Vagina (tissue), 2 donors: ENCODE results near the gene SCARB1. TPM values are rescaled to one million over a fixed set of nuclear protein-coding genes. Genes with fewer than 3 reads are reported as not detected.

ENCODE experiments used
- DNase-seq, 2 donors: peaks; one replicate each; pipeline ENCODE4 v3.0.0-alpha.2; 2017; ENCODE audit errors: extremely low spot score in 2 of 2
- H3K27ac ChIP-seq: fragments of 200-600 bp; sonication (generic); one replicate; pipeline ENCODE4 v1.5.1; 2019
- H3K27me3 ChIP-seq: fragments of 200-600 bp; sonication (generic); one replicate; pipeline ENCODE4 v1.5.1; 2019
- H3K36me3 ChIP-seq, 2 donors: fragments of 200-600 bp; sonication (generic); one replicate each; pipeline ENCODE4 v1.5.1; 2017 to 2019
- H3K4me1 ChIP-seq: fragments of 200-600 bp; sonication (generic); one replicate; pipeline ENCODE4 v1.5.1; 2019
- H3K4me3 ChIP-seq, 2 donors: fragments of 200-600 bp; sonication (generic); 1 replicate in 1 of 2; 2 replicates in 1 of 2; pipeline ENCODE4 v1.5.1; 2016 to 2019
- H3K9me3 ChIP-seq: fragments of 200-600 bp; sonication (generic); one replicate; pipeline ENCODE4 v1.5.1; 2019
- POLR2A ChIP-seq, 2 donors: fragments of 450-650 bp; IDR thresholded peaks; one replicate each; pipeline ENCODE4 v1.6.1; 2017; ENCODE audit warnings: antibody characterized with exemption in 2 of 2, mild to moderate bottlenecking in 2 of 2, moderate library complexity in 2 of 2
- POLR2AphosphoS5 ChIP-seq, 2 donors: sonication (generic); formaldehyde crosslinking; IDR thresholded peaks; one replicate each; pipeline ENCODE4 v1.9.0; 2017; ENCODE audit warnings: antibody characterized with exemption in 2 of 2, mild to moderate bottlenecking in 2 of 2, low read depth in 1 of 2; ENCODE audit not compliant: insufficient read depth in 1 of 2
- intact Hi-C: fragments of 100-400 bp; cut with DNase I; formaldehyde crosslinking; loops from one replicate; pipeline ENCODE4 v1.15.1; 2023
- total RNA-seq: library from RNA; depleted of rRNA; stranded (reverse); fragments of >200 nt; gene quantifications from one replicate; pipeline ENCODE4 v1.2.3, GENCODE V29; 2016
- TF ChIP-seq, protein P1 (sequence below), 3 experiments: fragments of 450-650 bp in 2 of 3; fragments of 200-600 bp in 1 of 3; sonication (generic) in 1 of 3; IDR thresholded peaks; one replicate each; pipeline ENCODE4 v1.5.1; 2017 to 2019; ENCODE audit warnings: antibody characterized with exemption in 3 of 3, mild to moderate bottlenecking in 2 of 3, moderate library complexity in 2 of 3

SCARB1 gene
- total RNA-seq, 1 donor from 2014 or later: 20.6 TPM

GRCh38 chr12:124833693-124834122, 30.0 kb downstream of the SCARB1 start:
- TF ChIP-seq POLR2A (IDR thresholded peaks at IDR 0.05) (no peak), POLR2AphosphoS5 (IDR thresholded peaks at IDR 0.05; ENCODE audit: insufficient read depth in 1 of 2, low read depth in 1 of 2) (no peak)
- TF ChIP-seq, protein P1, sequence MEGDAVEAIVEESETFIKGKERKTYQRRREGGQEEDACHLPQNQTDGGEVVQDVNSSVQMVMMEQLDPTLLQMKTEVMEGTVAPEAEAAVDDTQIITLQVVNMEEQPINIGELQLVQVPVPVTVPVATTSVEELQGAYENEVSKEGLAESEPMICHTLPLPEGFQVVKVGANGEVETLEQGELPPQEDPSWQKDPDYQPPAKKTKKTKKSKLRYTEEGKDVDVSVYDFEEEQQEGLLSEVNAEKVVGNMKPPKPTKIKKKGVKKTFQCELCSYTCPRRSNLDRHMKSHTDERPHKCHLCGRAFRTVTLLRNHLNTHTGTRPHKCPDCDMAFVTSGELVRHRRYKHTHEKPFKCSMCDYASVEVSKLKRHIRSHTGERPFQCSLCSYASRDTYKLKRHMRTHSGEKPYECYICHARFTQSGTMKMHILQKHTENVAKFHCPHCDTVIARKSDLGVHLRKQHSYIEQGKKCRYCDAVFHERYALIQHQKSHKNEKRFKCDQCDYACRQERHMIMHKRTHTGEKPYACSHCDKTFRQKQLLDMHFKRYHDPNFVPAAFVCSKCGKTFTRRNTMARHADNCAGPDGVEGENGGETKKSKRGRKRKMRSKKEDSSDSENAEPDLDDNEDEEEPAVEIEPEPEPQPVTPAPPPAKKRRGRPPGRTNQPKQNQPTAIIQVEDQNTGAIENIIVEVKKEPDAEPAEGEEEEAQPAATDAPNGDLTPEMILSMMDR (IDR thresholded peaks at IDR 0.05): no peak
- DNase-seq: no peak
- no peaks in the 10 kb centered on the region for H3K27me3 ChIP-seq
- no peaks in the 10 kb centered on the region for H3K9me3 ChIP-seq
- H3K4me1 ChIP-seq: peaks cover 41% of the 10 kb centered on the region
- H3K4me3 ChIP-seq: no peak overlapping the region
- peak overlapping the region; percentile 47 for H3K27ac ChIP-seq
- intact Hi-C loops: loop anchor here (1.0 kb wide), 1 partner anchor 42 kb away; no protein-coding TSS in a partner anchor
- no peaks in the 10 kb centered on the region for H3K36me3 ChIP-seq

DNA sequence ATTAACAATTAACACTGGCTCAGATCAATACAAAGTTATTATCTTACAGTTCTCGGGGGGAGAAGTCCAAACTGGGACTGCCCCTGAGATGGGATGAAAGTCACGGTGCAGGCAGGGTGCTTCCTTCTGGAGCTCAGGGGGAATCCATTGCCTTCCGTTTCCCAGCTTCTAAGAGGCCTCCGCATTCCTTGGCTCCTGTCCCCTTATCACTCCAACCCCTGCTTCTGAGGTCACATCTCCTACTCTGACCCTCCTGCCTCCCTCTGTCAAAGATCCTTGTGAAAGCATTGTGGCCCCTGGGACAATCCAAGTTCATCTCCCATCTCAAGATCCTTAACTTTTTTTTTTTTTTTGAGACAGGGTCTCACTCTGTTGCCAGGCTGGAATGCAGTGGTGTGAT, 30.8 kb downstream of the SCARB1 start:
- Histone ChIP-seq H3K27me3 (no peaks in the 10 kb centered on the region), H3K36me3 (no peaks in the 10 kb centered on the region), H3K4me1 (peaks cover 40% of the 10 kb centered on the region), H3K4me3 (no peak overlapping the region), H3K27ac (no peak overlapping the region), H3K9me3 (no peaks in the 10 kb centered on the region)
- intact Hi-C loops: no loop called here
- TF ChIP-seq POLR2A (IDR thresholded peaks at IDR 0.05) (no peak), POLR2AphosphoS5 (IDR thresholded peaks at IDR 0.05; ENCODE audit: insufficient read depth in 1 of 2, low read depth in 1 of 2) (no peak)
- TF ChIP-seq, protein P1 (IDR thresholded peaks at IDR 0.05): no peak
- no peak for DNase-seq

- TF ChIP-seq POLR2A (IDR thresholded peaks at IDR 0.05): no peak
- TF ChIP-seq POLR2AphosphoS5 (IDR thresholded peaks at IDR 0.05; ENCODE audit: insufficient read depth in 1 of 2, low read depth in 1 of 2): no peak
- TF ChIP-seq, protein P1 (IDR thresholded peaks at IDR 0.05): no peak
- no peak for DNase-seq
- Histone ChIP-seq H3K36me3 (no peaks in the 10 kb centered on the region), H3K4me1 (peaks cover 35% of the 10 kb centered on the region), H3K27me3 (no peaks in the 10 kb centered on the region), H3K9me3 (no peaks in the 10 kb centered on the region), H3K27ac (no peak overlapping the region), H3K4me3 (no peak overlapping the region)
- intact Hi-C loops: no loop called here
Observed at GRCh38 chr12:124831590-124831989, 32.1 kb downstream of the SCARB1 start.

DNA sequence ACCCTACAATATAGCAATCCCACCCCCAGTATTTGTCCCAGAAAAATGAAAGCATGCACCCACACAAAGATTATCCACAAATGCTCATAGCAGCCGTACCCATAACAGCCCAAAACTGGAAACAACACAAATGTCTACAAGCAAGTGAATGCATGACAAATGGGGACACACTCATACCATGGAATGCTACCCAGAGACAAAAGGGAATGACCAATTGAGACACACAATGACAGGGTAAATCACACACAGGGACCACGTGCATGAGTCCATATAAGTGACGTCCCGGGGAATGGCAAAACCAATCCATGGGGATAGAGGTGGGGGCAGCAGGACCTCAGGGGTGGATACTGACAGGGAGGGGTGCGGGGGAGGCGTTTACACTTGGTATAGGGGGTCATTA, 33.4 kb downstream of the SCARB1 start:
- intact Hi-C loops: no loop called here
- H3K27me3 ChIP-seq: no peaks in the 10 kb centered on the region
- no peaks in the 10 kb centered on the region for H3K9me3 ChIP-seq
- peaks cover 35% of the 10 kb centered on the region for H3K4me1 ChIP-seq
- no peak overlapping the region for H3K4me3 ChIP-seq
- H3K36me3 ChIP-seq: no peaks in the 10 kb centered on the region
- no peak overlapping the region for H3K27ac ChIP-seq
- TF ChIP-seq, protein P1 (IDR thresholded peaks at IDR 0.05): no peak
- TF ChIP-seq POLR2A (IDR thresholded peaks at IDR 0.05): no peak
- no peak for TF ChIP-seq POLR2AphosphoS5 (IDR thresholded peaks at IDR 0.05; ENCODE audit: insufficient read depth in 1 of 2, low read depth in 1 of 2)
- DNase-seq: no peak

GRCh38 chr12:124829708-124830304, 33.9 kb downstream of the SCARB1 start:
- Histone ChIP-seq H3K4me1 (peaks cover 35% of the 10 kb centered on the region), H3K4me3 (no peak overlapping the region), H3K36me3 (no peaks in the 10 kb centered on the region), H3K9me3 (no peaks in the 10 kb centered on the region), H3K27me3 (no peaks in the 10 kb centered on the region), H3K27ac (no peak overlapping the region)
- TF ChIP-seq, protein P1 (IDR thresholded peaks at IDR 0.05): no peak
- TF ChIP-seq POLR2A (IDR thresholded peaks at IDR 0.05) (no peak), POLR2AphosphoS5 (IDR thresholded peaks at IDR 0.05; ENCODE audit: insufficient read depth in 1 of 2, low read depth in 1 of 2) (no peak)
- intact Hi-C loops: no loop called here
- no peak for DNase-seq
